Measurements from ENCODE around the gene ANGPTL2. TPM values are rescaled to one million over a fixed set of nuclear protein-coding genes. Genes with fewer than 3 reads are reported as not detected.
A peak's percentile ranks its signal among the peaks of the same experiment; 100 is the strongest.

ANGPTL2 gene
- total RNA-seq, 1 donor from 2014 or later, result 16.6 TPM

DNA sequence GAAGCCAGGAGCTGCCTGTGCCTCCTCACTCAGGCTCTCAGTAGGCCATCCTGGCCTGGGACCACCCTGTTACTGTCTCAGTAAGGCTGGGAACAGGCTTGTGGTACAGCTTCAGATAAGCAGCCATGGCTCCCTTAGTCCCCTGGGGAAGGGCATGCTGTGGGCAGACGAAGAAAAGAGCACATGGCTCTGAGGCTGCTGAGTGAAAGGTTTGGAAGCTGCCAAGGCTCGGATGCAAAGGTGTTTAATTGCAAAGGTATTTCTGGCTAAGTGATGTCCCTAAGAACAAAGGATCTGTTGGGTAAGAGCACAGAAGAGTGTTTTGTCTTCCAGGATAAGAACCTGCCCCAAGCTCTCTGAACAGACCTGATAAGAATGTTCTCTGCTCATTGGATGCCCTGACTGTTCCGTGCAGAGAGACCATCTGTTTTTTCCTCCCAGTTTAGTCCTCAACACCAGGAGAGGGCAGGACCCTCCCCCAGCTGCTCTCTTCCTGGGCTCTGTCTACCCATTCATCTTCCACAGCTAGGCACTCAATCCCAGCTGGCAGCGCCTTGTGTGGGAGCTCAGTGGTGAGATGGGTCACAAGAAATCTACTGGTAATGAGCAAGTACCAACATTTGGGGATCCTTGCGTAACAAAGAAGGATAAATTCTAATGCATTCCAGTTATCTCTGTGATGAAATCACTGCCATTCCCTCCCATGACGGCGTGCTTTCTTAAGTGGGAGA lies 17.7 kb downstream of the ANGPTL2 start:
- H3K27me3 Mint-ChIP-seq (ENCODE audit: low read depth), result no peaks in the 10 kb centered on the region
- H3K27ac Mint-ChIP-seq, result peak overlapping the region; percentile 17
- H3K36me3 Mint-ChIP-seq, result peaks cover 5% of the 10 kb centered on the region
- H3K4me1 Mint-ChIP-seq, result no peaks in the 10 kb centered on the region
- H3K9me3 Mint-ChIP-seq, result no peaks in the 10 kb centered on the region
- no peak for DNase-seq (ENCODE audit: low spot score in 2 of 2, unreplicated experiment in 2 of 2)
- H3K4me3 Mint-ChIP-seq, result no peak overlapping the region
- TF ChIP-seq, protein P1, sequence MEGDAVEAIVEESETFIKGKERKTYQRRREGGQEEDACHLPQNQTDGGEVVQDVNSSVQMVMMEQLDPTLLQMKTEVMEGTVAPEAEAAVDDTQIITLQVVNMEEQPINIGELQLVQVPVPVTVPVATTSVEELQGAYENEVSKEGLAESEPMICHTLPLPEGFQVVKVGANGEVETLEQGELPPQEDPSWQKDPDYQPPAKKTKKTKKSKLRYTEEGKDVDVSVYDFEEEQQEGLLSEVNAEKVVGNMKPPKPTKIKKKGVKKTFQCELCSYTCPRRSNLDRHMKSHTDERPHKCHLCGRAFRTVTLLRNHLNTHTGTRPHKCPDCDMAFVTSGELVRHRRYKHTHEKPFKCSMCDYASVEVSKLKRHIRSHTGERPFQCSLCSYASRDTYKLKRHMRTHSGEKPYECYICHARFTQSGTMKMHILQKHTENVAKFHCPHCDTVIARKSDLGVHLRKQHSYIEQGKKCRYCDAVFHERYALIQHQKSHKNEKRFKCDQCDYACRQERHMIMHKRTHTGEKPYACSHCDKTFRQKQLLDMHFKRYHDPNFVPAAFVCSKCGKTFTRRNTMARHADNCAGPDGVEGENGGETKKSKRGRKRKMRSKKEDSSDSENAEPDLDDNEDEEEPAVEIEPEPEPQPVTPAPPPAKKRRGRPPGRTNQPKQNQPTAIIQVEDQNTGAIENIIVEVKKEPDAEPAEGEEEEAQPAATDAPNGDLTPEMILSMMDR (IDR thresholded peaks at IDR 0.05; ENCODE audit: unreplicated experiment), result no peak

DNA sequence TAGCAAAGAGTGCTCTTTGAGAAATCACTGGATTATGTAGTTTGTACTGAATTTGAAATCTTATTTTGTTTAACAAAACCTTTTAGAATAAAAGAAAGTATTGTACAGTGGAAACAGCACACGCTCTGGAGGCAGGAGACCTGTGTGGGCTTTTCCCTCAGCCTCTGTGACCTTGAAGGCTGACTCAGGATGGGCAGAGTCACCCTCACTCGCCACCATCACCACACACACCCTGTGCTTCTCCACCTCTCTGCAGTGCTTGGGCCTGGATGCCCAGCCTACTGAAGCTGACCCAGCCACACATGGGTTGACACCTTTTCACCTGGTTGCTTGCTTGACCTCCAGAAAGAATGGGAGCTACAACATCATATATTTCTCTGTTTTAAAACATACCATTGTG lies 19.6 kb downstream of the ANGPTL2 start:
- Mint-ChIP-seq H3K4me3 (no peak overlapping the region), H3K36me3 (peaks cover 1% of the 10 kb centered on the region), H3K9me3 (no peaks in the 10 kb centered on the region), H3K27ac (no peak overlapping the region), H3K4me1 (no peaks in the 10 kb centered on the region), H3K27me3 (ENCODE audit: low read depth) (no peaks in the 10 kb centered on the region)
- TF ChIP-seq, protein P1 (IDR thresholded peaks at IDR 0.05; ENCODE audit: unreplicated experiment), result no peak
- no peak for DNase-seq (ENCODE audit: low spot score in 2 of 2, unreplicated experiment in 2 of 2)

DNA sequence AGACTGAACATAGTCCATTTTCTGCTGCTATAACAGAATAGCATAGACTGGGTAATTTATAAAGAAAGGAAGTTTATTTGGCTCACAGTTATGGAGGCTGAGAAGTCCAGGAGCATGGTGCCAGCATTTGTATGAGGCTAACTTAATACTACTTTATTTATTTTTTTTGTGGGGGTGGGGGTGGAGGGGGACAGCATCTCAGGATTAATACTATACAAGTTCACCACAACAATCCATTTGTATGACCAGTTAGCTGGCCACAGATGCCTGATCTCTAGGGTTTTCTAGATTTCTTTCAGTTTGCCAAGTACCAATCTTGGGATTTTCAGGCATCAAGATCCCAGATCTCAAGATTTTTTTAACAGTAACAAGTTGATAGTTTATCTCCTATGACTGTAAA lies 20.3 kb downstream of the ANGPTL2 start:
- no peaks in the 10 kb centered on the region for H3K27me3 Mint-ChIP-seq (ENCODE audit: low read depth)
- no peak overlapping the region for H3K27ac Mint-ChIP-seq
- no peaks in the 10 kb centered on the region for H3K9me3 Mint-ChIP-seq
- peaks cover 1% of the 10 kb centered on the region for H3K36me3 Mint-ChIP-seq
- no peak overlapping the region for H3K4me3 Mint-ChIP-seq
- H3K4me1 Mint-ChIP-seq, result no peaks in the 10 kb centered on the region
- no peak for DNase-seq (ENCODE audit: low spot score in 2 of 2, unreplicated experiment in 2 of 2)
- TF ChIP-seq, protein P1 (IDR thresholded peaks at IDR 0.05; ENCODE audit: unreplicated experiment), result no peak

DNA sequence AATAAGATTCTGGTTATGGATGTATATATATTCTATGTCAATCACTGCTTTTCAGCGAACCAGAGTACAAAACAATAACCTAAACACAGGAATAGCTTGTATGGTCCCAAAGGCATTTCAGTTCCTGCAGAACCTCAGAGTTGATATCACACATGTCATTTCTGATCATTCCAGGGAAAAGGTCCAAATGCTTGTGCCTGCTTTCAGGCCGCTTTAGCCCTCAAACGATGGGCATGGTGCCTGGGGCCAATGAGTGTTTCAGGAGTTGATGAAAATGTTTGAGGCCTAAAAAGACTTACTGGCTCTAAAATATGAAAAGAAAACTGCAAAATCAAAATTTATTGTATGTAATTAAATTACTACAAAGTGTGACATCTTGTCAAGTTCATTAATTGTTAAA lies 22.8 kb downstream of the ANGPTL2 start:
- H3K27ac Mint-ChIP-seq, result no peak overlapping the region
- peaks cover 1% of the 10 kb centered on the region for H3K36me3 Mint-ChIP-seq
- no peak overlapping the region for H3K4me3 Mint-ChIP-seq
- no peaks in the 10 kb centered on the region for H3K4me1 Mint-ChIP-seq
- no peaks in the 10 kb centered on the region for H3K27me3 Mint-ChIP-seq (ENCODE audit: low read depth)
- H3K9me3 Mint-ChIP-seq, result no peaks in the 10 kb centered on the region
- TF ChIP-seq, protein P1 (IDR thresholded peaks at IDR 0.05; ENCODE audit: unreplicated experiment), result no peak
- DNase-seq (ENCODE audit: low spot score in 2 of 2, unreplicated experiment in 2 of 2), result no peak

DNA sequence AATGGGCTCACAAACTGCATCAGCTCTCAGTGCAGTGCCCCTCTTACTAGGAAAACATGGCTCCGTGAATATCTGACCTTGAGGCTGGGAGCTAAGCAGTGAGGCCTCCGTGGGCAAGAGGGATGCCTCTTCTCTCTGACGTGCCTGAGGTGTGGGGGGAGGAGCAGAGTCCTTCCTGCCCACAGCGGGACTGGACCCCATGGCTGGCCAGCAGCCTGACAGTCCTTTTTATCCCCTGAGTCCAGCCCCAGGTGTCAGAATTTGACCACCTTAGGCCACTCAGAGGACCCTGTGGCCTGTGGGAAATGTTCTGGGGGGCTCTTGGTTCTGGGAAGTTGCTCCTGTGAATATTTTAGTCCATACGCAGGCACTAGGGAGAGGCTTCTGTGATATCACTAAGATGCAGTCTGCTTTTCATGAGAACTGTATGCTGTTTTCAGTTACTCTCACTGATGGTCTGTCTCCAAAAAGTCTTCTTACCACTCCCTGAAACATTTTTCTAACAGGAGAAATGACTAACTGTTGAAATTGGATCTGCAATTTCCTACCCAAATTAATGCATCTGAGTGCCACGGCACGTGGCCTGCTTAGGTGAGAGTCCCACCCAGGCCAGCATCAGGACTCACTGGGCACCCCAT lies 23.4 kb downstream of the ANGPTL2 start:
- Mint-ChIP-seq H3K4me3 (no peak overlapping the region), H3K27ac (no peak overlapping the region), H3K36me3 (peaks cover 1% of the 10 kb centered on the region), H3K9me3 (no peaks in the 10 kb centered on the region), H3K4me1 (no peaks in the 10 kb centered on the region), H3K27me3 (ENCODE audit: low read depth) (no peaks in the 10 kb centered on the region)
- TF ChIP-seq, protein P1 (IDR thresholded peaks at IDR 0.05; ENCODE audit: unreplicated experiment), result no peak
- DNase-seq (ENCODE audit: low spot score in 2 of 2, unreplicated experiment in 2 of 2), result no peak

Measured in mesothelial cell of epicardium (in vitro differentiated cells).